Activated CD4-positive, alpha-beta T cell treated with anti-CD3 and anti-CD28 coated beads for 24 hours (primary cell): ENCODE measurements around the gene SLC6A8.
"Not testable (repeated sequence)": the region's sequence is repeated elsewhere in the genome, so short reads cannot be mapped to it uniquely, and the experiment has no call there.

ENCODE experiments used
- DNase-seq, 2 donors: peaks; one replicate each; pipeline ENCODE4 v3.0.0-alpha.2; 2020; ENCODE audit warnings: low read depth in 2 of 2

Gene SLC6A8

DNA sequence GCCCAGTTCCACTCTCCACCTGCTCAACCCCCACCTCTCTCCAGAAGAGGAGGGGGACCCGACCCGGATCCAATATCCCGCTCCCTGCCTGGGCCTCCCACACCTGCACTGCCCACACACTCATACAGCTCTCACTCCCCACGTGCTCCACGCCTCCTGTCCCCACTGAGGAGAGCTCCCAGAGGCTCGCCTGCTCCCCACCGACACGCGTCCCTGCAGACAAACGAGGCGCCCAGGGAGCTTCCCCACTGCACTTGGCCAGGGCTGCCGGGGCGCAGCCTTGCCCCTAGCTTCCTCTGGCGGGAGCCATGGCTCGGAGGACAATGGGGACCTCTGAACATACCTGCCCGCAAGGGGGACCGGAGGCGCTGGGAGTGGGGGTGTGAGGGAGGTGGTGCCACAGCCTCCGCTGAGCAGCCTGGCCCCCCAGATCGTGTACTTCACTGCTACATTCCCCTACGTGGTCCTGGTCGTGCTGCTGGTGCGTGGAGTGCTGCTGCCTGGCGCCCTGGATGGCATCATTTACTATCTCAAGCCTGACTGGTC, 5.0 kb downstream of the SLC6A8 start:
- DNase-seq = no peak

DNA sequence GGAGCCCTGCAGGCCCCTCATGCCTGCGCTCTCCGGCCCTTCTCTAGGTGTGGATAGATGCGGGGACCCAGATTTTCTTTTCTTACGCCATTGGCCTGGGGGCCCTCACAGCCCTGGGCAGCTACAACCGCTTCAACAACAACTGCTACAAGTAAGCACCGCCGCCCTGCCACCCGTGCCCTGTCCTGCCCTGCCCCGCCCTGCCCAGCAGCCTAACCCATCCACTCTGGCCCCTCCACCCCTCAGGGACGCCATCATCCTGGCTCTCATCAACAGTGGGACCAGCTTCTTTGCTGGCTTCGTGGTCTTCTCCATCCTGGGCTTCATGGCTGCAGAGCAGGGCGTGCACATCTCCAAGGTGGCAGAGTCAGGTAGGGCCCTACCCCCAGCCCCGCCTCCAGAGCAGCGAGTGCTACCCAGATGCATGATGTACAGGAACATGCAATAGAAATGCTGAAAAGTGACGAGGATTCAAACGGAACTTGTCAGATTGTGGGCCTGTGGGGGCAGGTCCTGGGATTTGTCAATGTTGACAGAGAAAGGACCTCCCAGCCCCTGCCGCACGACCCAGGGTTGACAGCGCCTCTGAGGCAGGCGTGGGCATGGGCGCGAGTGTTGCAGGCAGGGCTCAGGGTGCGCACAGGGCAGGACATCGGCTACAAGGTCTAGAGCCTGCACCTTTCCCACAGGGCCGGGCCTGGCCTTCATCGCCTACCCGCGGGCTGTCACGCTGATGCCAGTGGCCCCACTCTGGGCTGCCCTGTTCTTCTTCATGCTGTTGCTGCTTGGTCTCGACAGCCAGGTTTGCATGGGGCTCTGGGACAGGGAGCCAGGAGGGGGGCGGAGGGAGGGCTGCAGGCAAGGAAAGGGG, 5.7 kb downstream of the SLC6A8 start:
- DNase-seq = no peak

DNA sequence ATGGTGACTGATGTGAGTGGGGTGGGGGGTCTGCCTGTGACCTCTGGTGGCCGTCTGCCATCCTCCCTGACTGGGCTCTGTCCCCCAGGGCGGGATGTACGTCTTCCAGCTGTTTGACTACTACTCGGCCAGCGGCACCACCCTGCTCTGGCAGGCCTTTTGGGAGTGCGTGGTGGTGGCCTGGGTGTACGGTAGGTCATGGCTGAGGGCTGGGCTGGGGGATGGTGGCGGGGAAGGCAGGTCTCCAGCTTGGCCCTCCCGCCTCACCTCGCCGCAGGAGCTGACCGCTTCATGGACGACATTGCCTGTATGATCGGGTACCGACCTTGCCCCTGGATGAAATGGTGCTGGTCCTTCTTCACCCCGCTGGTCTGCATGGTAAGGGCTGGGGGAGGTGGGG, 6.5 kb downstream of the SLC6A8 start:
- not testable (repeated sequence) for DNase-seq

DNA sequence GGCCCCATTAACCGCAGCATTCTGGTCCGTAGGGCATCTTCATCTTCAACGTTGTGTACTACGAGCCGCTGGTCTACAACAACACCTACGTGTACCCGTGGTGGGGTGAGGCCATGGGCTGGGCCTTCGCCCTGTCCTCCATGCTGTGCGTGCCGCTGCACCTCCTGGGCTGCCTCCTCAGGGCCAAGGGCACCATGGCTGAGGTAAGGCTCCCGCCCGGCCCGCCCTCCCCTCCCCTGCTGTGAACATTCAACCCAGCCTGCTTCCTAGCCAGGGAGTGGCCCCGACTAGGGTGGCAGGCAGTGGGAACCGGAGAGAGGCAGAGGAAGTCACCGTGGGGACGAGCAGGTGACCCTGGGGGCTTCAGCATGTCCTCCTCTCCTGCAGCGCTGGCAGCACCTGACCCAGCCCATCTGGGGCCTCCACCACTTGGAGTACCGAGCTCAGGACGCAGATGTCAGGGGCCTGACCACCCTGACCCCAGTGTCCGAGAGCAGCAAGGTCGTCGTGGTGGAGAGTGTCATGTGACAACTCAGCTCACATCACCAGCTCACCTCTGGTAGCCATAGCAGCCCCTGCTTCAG, 7.1 kb downstream of the SLC6A8 start:
- no peak for DNase-seq

DNA sequence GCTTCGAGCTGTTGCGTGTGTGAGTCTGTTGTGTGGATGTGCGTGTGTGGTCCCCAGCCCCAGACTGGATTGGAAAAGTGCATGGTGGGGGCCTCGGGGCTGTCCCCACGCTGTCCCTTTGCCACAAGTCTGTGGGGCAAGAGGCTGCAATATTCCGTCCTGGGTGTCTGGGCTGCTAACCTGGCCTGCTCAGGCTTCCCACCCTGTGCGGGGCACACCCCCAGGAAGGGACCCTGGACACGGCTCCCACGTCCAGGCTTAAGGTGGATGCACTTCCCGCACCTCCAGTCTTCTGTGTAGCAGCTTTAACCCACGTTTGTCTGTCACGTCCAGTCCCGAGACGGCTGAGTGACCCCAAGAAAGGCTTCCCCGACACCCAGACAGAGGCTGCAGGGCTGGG, 8.4 kb downstream of the SLC6A8 start:
- no peak for DNase-seq

DNA sequence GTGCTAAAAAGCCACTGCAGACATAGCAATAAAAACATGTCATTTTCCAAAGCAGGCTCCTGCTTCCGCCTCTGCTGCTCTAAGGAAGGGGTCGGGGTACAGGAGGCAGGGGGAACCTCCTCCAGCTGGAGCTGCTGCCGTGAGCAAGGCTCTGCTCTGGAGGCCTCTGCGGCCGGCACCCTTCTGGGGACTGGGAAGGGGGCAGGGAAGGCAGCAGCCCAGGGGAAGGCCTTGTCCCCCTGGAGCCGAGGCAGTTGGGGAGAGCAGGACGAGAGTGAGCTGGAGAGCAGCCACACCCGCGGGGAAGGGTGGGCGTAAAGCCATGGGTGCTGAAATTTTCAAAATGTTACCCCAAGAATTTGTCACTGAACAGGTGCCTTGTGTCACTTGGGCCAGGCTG, 8.8 kb downstream of the SLC6A8 start:
- not testable (repeated sequence) for DNase-seq

DNA sequence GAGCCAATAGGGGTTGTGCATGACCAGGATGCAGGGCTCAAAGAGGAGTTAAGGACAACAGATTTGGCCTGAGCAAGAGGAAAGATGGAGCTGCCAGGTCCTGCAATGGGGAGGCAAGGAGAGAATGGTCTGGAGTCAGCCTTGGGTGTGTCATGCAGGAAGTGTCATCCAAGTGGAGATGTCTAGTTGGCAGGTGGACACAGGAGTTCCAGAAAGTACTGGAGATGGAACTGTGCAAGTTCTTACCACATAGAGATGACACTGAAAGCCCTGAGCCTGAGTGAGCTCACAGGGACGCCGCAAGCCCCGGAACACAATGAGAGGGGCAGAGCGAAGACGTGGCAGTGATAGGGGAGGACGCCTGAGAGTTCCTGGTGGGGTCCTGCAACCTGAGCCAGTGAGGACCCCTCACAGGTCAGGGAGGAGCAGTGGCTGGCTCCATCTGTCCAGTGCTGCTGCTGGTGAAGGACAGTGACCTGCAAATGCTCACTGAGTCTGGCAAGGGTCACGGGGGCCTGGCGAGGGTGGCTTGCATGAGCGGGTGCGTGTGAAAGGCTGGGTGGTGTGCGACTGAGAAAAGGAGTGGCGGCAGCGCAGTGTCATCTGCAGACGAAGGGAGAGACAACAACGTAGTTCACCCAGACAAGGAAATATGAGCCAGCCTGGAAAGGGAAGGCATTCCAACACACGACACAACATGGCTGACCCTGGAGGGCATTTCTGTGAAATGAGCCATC, 9.4 kb downstream of the SLC6A8 start:
- DNase-seq = not testable (repeated sequence)

DNA sequence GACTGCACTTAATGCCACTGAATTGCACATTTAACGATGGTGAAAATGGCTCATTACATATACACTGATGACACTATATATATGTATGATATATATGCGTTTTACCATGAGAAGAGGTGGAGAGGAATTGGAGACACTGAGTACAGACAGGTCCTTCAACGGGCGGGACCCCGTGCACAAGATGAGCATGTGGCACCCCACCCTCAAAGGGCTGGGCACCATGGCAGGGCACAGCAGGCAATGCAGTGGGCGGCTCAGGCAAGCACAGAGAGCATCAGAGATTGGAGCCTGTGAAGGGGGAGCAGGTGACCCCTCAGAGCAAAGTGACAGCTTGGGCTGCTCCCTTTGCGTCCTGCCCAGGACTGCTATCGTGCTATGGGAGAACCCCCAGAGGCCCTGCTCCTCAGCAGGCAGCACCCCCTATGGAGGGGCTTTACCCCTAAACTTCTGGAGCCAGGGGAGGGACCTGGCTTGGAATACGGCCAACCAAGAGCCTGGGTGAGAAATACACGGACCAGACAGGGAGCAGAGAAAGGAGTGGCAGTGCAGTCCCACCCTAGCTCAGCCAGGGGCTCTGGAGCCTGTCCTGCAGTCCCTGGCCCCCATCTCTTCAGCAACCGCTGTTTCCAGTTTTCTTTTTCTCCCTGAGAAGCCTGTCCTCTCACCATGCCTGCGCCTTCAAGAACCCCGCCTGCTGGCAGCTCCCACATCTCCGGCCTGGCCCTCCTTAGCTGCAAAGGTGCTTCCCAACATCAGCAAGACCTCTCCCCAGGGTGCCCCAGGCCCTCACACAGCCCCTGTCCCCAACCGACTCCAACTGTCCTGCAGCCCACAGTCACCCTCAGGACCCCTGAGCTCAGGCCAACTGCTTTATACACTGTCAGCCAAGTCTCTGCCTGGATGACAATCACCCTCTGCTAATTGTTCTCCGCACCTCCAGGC, 10.5 kb downstream of the SLC6A8 start:
- no peak for DNase-seq

DNA sequence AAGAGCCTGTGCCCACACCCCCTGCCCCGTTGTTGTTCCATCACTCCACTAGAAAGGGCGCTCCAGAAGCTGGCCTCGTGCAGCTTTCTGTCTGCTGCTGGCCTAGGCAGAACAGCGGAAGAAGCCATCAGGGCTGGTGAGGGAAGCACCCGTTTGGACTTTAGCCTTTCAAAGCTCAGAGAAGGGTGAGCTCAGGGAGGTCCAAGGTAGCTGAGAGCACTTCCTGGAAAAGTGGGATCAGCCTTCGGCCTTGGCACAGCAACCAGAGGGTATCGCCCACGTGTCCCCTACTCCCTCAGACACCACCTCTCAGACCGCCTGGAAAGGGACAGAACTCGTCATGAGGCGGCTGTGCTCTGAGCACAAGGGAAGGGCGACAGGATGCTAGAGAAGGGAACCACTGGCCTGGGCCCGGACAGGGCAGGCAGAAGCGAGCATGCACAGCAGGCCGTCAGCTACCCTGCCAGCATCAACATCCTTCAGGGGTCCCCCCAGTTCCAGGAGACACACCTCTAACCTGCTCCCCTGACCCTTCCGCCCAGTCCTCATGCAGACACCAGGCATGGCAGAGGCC, 11.6 kb downstream of the SLC6A8 start:
- not testable (repeated sequence) for DNase-seq

DNA sequence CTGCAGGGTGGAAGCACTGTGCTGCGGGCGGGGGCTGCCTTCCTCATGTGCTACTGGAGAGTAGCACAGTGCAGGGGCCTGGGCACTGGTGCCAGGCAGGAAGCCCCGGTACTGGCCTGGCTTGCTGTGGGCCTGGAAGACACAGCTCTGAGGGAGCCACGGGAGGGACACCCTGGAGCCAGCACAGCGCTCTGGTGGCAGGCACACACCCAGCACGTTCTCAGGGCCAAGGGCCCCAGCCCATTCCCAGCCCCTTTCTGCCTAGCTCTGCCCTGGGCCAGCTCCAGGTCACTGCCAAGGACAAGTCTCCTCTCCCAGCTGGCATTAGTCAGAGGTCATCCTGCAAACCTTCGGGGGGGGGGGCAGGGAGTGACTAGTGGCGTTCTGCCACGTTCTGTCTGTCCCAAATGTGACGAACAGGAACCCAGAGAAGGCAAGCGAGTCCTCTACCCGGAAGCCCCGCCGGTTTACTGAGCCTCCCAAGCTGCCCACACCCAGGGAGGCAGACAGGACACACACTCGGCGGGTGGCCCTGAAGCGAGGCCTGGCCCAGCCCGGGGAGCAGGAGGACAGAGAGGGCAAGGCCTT, 12.2 kb downstream of the SLC6A8 start:
- not testable (repeated sequence) for DNase-seq

DNA sequence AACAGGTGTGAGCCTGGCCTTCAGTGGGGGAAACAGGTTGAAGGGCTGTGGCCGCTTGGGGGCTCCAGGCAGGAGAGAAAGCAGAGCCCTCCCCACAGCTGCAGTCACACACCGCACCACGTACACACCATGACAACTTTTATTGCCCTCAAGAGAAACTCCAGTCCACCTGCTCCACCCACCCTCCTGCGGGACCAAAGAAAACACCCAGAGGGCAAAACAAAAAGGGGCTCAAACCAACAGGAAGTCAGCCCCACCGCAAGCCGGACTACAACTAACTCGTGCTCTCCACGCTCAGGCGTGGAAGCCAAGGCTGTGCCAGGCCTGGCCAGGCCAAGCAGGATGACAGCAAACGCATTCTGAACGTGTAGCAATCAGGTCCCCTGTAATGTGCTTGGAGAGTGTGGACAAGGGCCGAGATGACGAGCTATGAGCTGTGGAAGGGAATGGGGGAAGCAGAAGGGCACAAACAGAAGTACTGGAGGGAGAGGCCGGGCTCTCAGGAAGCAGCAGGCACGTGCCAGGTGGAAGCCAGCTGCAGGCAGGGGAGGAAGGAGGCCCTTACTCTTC, 12.7 kb downstream of the SLC6A8 start:
- DNase-seq = no peak

DNA sequence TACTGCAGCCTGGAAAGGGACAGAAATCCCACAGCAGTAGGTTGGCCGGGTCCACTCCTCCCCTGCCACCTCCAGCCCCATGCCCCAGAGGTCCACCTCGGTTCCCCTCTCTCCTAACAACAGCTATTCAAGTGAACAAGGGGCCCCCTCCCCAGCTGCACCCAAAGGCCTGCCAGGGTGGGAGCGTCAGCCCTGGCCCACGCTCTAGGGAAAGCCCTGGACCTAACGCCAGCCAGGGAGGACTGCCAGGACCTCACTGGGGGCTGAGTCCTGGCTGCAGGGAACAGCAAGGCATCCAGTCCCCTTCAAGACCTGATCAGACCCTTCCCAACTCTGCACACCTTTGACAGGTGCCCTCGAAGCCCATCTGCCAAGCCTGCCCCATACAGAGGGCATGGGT, 13.2 kb downstream of the SLC6A8 start:
- DNase-seq = no peak

DNA sequence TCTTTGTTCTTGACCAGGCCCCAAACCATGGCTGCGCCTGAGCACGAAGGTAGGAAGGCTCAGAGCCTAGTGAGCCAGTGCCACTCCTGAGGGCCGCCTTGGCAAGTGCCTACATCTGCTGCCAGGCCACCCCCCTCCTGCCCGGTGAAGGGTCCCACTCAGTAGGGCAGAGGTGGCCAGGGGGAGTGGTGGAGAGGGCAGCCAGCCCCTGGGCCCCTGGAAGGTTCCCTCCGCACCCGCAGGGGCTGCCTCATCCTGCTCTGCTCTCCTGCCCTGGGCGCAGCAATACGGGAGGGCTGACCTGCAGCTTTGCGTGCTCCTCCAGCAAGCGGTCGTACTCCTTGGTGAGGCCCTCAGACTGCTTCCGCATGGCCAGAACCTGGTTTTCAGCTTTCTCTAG, 14.0 kb downstream of the SLC6A8 start:
- DNase-seq = no peak

DNA sequence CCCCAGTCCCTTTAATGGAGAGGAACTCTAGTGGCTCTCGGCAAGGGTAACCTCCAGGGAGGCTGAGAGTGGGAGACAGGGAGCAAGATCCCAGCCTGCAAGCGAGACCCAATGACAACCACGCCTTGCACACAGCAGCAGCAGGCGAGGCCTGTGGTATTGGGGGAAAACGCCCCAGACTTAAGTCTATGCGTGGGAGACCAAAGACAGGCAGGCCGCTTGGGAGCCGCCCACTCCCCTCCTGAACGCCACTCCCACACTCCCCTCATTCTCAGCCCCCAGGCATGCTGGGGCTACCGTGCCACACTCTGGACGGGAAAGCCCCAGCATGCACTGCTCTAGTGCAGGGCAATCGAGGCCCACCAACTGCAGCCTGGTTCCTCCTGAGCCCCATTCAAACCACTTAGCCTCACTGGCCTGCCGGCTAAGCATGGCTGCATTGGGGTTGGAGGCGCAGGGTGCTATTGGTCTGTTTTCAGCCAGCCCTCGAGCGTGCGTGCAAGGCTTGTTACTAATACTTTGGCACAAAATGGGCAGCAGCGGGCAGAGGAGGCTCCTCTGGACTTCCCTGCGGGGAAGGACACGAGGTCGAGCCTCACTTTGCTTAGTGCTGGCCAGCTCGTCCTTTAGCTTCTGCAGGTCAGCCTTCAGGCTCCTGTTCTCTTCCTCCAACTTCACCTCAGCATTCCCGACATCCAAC, 14.8 kb downstream of the SLC6A8 start:
- DNase-seq = no peak

DNA sequence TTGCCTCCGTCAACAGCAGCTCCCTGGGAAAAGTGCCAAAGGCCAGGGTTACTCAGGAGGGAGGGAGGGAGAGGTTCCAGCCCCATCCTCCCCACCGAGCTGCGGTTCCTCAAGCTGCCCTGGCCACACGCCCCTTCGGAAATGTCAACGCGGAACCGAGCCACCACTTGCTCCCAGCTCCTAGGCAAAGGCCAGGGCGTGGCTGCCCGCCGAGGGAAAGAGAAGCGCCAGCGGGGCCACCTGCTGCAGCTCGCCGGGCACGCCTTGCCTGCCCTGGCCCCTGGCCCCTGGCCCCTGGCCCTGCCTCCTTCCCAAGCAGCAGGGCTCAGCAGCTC, 15.3 kb downstream of the SLC6A8 start:
- no peak for DNase-seq

DNA sequence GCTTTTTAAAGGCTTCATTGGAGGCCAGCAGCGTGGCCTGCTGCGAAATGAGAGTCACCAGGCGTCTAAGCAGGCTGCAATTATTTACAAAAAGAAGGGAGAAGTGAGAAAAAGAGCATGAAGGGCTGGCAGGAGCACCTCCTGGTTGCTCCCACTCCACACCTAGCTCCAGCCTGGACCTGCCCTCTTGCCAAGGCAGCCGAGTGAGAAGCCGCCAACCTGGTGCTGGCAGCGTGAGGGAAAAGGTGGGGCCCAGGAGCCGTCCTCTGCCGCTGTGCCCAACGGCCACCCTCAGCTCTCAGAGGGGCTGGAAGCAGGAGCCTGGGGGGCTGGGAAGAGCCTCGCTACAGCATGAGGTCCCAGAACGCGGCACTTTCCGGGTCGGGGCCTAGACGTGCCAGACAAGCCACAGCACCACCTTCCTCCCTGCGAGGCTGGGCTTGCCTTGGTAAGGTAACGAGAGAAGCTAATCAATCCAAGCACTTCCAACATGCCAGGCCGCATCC, 16.3 kb downstream of the SLC6A8 start:
- DNase-seq = no peak

DNA sequence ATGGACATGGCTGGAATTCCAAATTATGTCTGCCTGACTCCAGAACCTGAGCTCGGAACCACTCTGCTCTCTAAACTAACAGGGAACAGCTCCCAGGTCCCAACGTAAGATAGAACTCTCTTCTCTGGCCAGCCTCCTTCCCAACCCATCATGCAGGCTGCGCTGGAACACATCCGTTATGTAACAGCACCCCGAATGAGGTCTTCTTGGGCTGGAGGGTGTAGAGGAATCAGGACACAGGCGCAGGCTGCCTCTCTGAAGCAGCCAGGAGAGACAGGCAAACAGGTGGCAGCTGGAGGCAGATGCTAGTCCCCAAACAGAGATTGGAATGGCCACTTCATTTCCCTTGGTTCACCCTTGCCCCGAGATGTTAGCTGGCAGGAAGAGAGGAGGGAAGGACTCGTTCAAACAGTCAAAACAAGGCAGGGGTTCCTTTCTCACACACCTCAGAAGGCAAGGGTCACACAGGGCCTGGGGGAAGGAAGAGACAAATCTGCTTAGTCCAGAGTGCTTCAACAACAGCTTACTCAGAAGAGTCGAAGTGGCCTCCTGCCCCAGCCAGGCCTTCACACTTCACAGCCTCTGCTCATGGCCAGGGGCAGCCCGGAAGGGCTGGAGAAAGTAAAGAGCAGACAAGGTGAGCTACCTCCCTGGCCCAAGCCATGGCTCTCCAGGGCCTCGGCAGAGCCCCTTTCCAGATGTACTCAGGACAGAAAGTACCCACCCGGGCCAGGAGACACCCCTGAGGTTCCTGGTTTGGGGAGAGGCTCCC, 17.1 kb downstream of the SLC6A8 start:
- not testable (repeated sequence) for DNase-seq

DNA sequence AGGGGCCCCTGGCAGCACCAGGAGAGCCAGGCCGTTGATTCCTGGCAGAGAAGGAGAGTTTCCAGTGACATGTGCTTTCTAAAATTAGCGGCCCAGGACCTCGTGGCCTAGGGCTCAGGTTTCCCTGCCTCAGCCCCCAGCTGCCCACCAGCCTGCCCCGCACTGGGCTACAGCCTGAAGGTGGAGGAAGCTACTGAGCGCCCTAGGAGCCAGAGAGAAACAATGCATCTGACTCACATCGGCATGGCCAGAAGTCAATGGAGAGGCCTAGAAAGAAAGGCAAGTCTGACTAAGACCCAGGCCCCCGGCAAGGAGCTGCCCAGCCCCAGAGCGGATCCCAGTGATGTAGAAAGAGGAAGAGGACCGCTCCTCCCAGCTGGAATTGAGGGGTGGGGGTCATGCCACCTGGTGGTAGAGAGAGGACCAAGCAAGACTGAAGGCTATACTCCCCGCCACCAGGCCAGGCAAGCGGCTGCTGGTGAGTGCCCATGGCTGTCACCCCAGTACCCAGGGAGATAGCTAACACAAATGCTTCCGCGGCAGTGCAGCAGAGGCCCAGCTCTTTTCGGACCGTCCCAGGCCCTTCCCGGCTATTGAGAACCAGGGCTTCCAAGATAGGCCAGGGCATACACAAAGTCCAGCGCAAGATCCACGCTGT, 17.8 kb downstream of the SLC6A8 start:
- not testable (repeated sequence) for DNase-seq
